Measurements from ENCODE around the gene OMA1.

- TF ChIP-seq POLR2A (IDR thresholded peaks at IDR 0.05) (no peak), CTCF (IDR thresholded peaks at IDR 0.05) (no peak)
Measured at GRCh38 chr1:58465176-58465575, 81.3 kb downstream of the OMA1 start.

All from sigmoid colon (tissue), 3 donors.